ENCODE data around the gene PSMD5.

The PSMD5 gene

GRCh38 chr9:120857902-120858301 is 15.2 kb upstream of the PSMD5 start:
- TF ChIP-seq CTCF (IDR thresholded peaks at IDR 0.05; ENCODE audit: low read depth, low read length, poor library complexity, severe bottlenecking) (no peak), EZH2phosphoT487 (IDR thresholded peaks at IDR 0.05; ENCODE audit: borderline replicate concordance, low read length) (no peak)
- Histone ChIP-seq H3K4me3 (ENCODE audit: low read length) (no peak overlapping the region), H4K20me1 (ENCODE audit: control insufficient read depth, insufficient read depth, low read depth, low read length) (no peaks in the 10 kb centered on the region), H3F3A (ENCODE audit: control insufficient read depth, insufficient read depth) (peaks cover 2% of the 10 kb centered on the region; the same call in 1 of the 2 replicates), H3K27me3 (ENCODE audit: control insufficient read depth, low read length) (no peaks in the 10 kb centered on the region), H3K27ac (ENCODE audit: low read depth, low read length) (no peak overlapping the region), H3K9me3 (ENCODE audit: control insufficient read depth, insufficient read depth, low read length) (no peaks in the 10 kb centered on the region), H3K79me2 (ENCODE audit: control insufficient read depth, low read length) (no peaks in the 10 kb centered on the region), H3K4me1 (ENCODE audit: control insufficient read depth, low read length) (no peaks in the 10 kb centered on the region), H3K9me2 (replicated peaks; ENCODE audit: control insufficient read depth, low read length) (no peaks in the 10 kb centered on the region), H3K36me3 (ENCODE audit: control insufficient read depth, low read length) (peaks cover 88% of the 10 kb centered on the region), H3K4me2 (ENCODE audit: low read length) (no peak overlapping the region)

GRCh38 chr9:120857481-120857880 is 14.8 kb upstream of the PSMD5 start:
- TF ChIP-seq EZH2phosphoT487 (IDR thresholded peaks at IDR 0.05; ENCODE audit: borderline replicate concordance, low read length): no peak
- TF ChIP-seq CTCF (IDR thresholded peaks at IDR 0.05; ENCODE audit: low read depth, low read length, poor library complexity, severe bottlenecking): no peak
- Histone ChIP-seq H3K36me3 (ENCODE audit: control insufficient read depth, low read length) (peaks cover 88% of the 10 kb centered on the region), H3K9me2 (replicated peaks; ENCODE audit: control insufficient read depth, low read length) (no peaks in the 10 kb centered on the region), H4K20me1 (ENCODE audit: control insufficient read depth, insufficient read depth, low read depth, low read length) (no peaks in the 10 kb centered on the region), H3K9me3 (ENCODE audit: control insufficient read depth, insufficient read depth, low read length) (no peaks in the 10 kb centered on the region), H3K27ac (ENCODE audit: low read depth, low read length) (no peak overlapping the region), H3F3A (ENCODE audit: control insufficient read depth, insufficient read depth) (peaks cover 7% of the 10 kb centered on the region), H3K27me3 (ENCODE audit: control insufficient read depth, low read length) (no peaks in the 10 kb centered on the region), H3K4me1 (ENCODE audit: control insufficient read depth, low read length) (no peaks in the 10 kb centered on the region), H3K79me2 (ENCODE audit: control insufficient read depth, low read length) (no peaks in the 10 kb centered on the region), H3K4me3 (ENCODE audit: low read length) (no peak overlapping the region), H3K4me2 (ENCODE audit: low read length) (no peak overlapping the region)

GRCh38 chr9:120856700-120857099 is 14.0 kb upstream of the PSMD5 start:
- Histone ChIP-seq H3K27me3 (ENCODE audit: control insufficient read depth, low read length) (no peaks in the 10 kb centered on the region), H3K4me3 (ENCODE audit: low read length) (no peak overlapping the region), H3K4me2 (ENCODE audit: low read length) (no peak overlapping the region), H3K36me3 (ENCODE audit: control insufficient read depth, low read length) (peaks cover 82% of the 10 kb centered on the region), H3K4me1 (ENCODE audit: control insufficient read depth, low read length) (no peaks in the 10 kb centered on the region), H3K9me3 (ENCODE audit: control insufficient read depth, insufficient read depth, low read length) (no peaks in the 10 kb centered on the region), H3K27ac (ENCODE audit: low read depth, low read length) (no peak overlapping the region), H3K79me2 (ENCODE audit: control insufficient read depth, low read length) (no peaks in the 10 kb centered on the region), H4K20me1 (ENCODE audit: control insufficient read depth, insufficient read depth, low read depth, low read length) (no peaks in the 10 kb centered on the region), H3K9me2 (replicated peaks; ENCODE audit: control insufficient read depth, low read length) (no peaks in the 10 kb centered on the region), H3F3A (ENCODE audit: control insufficient read depth, insufficient read depth) (peaks cover 7% of the 10 kb centered on the region)
- TF ChIP-seq CTCF (IDR thresholded peaks at IDR 0.05; ENCODE audit: low read depth, low read length, poor library complexity, severe bottlenecking) (no peak), EZH2phosphoT487 (IDR thresholded peaks at IDR 0.05; ENCODE audit: borderline replicate concordance, low read length) (no peak)
